Osteoblast (primary cell): ENCODE data around the gene SUCLG1. TPM values are rescaled to one million over a fixed set of nuclear protein-coding genes. Genes with fewer than 3 reads are reported as not detected.

Source experiments
- DNase-seq: peaks from one replicate; pipeline ENCODE4 v3.0.0; 2011; ENCODE audit warnings: low spot score, mixed read lengths; ENCODE audit not compliant: insufficient read length; ENCODE audit errors: missing footprints
- H2AFZ ChIP-seq: 2 replicates; pipeline ENCODE4 v1.6.0; 2011; ENCODE audit warnings: mild to moderate bottlenecking, low read length
- H3K27ac ChIP-seq: 2 replicates; pipeline ENCODE4 v1.5.1; 2011; ENCODE audit warnings: mild to moderate bottlenecking, low read depth, low read length, moderate library complexity
- H3K27me3 ChIP-seq: 2 replicates; pipeline ENCODE4 v1.6.0; 2012; ENCODE audit warnings: mild to moderate bottlenecking, control low read depth, inconsistent platforms, low read length, moderate library complexity; ENCODE audit not compliant: insufficient read depth
- H3K36me3 ChIP-seq: 2 replicates; pipeline ENCODE4 v1.5.1; 2011; ENCODE audit warnings: mild to moderate bottlenecking, low read length, control low read depth, moderate library complexity; ENCODE audit not compliant: insufficient read depth
- H3K4me1 ChIP-seq: 2 replicates; pipeline ENCODE4 v1.5.1; 2011; ENCODE audit warnings: mild to moderate bottlenecking, low read length, control low read depth, moderate library complexity; ENCODE audit not compliant: insufficient read depth
- H3K4me2 ChIP-seq: 2 replicates; pipeline ENCODE4 v1.6.0; 2011; ENCODE audit warnings: mild to moderate bottlenecking, low read length; ENCODE audit not compliant: insufficient read depth
- H3K4me3 ChIP-seq: fragments of 200-600 bp; sonication (generic); 3 replicates; pipeline ENCODE4 v1.5.1; 2012; ENCODE audit warnings: mild to moderate bottlenecking, low read length, inconsistent platforms; ENCODE audit not compliant: insufficient read depth
- H3K79me2 ChIP-seq: 2 replicates; pipeline ENCODE4 v1.6.0; 2012; ENCODE audit warnings: mild to moderate bottlenecking, low read length, control low read depth, inconsistent platforms; ENCODE audit not compliant: insufficient read depth
- H3K9me3 ChIP-seq: 2 replicates; pipeline ENCODE4 v1.5.1; 2011; ENCODE audit warnings: low read depth, low read length, control low read depth
- H4K20me1 ChIP-seq: 2 replicates; pipeline ENCODE4 v1.6.0; 2012; ENCODE audit warnings: mild to moderate bottlenecking, low read length, control low read depth; ENCODE audit not compliant: insufficient read depth
- total RNA-seq: library from RNA; depleted of rRNA; stranded (reverse); fragments of >200 nt; gene quantifications from 2 replicates; pipeline ENCODE4 v1.2.3, GENCODE V29; 2012
- TF ChIP-seq, protein P1 (sequence below): IDR thresholded peaks from 2 replicates; pipeline ENCODE4 v1.5.1; 2011; ENCODE audit warnings: mild to moderate bottlenecking, low read depth, low read length, moderate library complexity; ENCODE audit errors: extremely low read depth

The SUCLG1 gene
- total RNA-seq, 1 donor: 45.2 TPM

DNA sequence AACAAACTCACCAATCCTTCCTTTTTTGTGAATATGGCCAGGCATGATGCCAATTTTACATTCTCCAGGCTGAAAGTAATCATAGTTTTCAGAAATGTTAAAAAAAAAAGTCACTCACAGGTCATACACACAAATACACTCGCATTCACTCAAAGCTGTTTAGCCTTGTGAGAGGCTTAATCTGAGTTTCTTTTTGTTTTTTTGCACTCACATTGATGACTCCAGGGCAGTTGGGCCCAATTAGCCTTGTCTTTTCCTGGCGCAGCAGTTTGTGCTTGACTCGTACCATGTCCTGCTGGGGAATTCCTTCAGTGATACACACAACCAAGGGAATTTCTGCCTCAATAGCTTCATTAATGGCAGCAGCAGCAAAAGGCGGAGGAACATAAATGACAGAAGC lies 18.0 kb downstream of the SUCLG1 start:
- Histone ChIP-seq H3K9me3 (no peaks in the 10 kb centered on the region), H3K79me2 (peaks cover 6% of the 10 kb centered on the region), H3K27ac (no peak overlapping the region), H3K36me3 (peaks cover 24% of the 10 kb centered on the region), H3K4me2 (no peak overlapping the region), H3K4me3 (no peak overlapping the region), H4K20me1 (no peaks in the 10 kb centered on the region), H3K27me3 (no peaks in the 10 kb centered on the region), H2AFZ (no peak overlapping the region), H3K4me1 (peaks cover 1% of the 10 kb centered on the region)
- TF ChIP-seq, protein P1, sequence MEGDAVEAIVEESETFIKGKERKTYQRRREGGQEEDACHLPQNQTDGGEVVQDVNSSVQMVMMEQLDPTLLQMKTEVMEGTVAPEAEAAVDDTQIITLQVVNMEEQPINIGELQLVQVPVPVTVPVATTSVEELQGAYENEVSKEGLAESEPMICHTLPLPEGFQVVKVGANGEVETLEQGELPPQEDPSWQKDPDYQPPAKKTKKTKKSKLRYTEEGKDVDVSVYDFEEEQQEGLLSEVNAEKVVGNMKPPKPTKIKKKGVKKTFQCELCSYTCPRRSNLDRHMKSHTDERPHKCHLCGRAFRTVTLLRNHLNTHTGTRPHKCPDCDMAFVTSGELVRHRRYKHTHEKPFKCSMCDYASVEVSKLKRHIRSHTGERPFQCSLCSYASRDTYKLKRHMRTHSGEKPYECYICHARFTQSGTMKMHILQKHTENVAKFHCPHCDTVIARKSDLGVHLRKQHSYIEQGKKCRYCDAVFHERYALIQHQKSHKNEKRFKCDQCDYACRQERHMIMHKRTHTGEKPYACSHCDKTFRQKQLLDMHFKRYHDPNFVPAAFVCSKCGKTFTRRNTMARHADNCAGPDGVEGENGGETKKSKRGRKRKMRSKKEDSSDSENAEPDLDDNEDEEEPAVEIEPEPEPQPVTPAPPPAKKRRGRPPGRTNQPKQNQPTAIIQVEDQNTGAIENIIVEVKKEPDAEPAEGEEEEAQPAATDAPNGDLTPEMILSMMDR: no peak
- DNase-seq: no peak

DNA sequence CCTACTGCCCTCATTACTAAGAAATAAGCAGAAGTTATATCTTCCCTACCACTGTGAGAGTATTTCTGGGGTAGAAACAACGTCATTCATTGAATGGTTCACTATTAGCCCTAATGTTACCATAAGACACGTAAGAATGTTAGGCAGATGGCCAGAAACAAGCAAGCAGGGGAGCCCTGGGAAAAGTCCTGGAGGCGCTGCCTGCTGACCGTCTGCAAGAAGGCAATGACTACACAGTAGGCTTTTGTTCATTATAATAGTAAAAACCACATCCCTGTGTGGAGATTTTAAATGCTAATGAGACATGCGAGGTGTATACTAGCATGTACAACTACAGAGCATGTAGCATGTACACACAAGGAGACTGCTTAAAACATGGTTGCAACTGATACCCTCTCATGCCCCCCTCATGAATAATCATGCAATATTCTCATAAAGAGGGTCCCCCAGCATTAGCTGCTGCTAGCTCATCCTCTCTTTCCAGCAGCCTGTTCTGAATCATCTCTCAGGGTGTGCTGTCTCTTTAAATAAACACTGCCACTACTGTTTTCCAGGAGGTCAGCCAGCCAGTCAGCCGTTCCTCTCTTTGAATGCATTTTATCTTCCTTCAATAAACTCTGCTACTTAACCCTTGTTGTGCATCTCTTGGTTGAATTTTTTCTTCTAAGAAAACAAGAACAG lies 23.6 kb downstream of the SUCLG1 start:
- H3K4me3 ChIP-seq: no peak overlapping the region
- H3K4me1 ChIP-seq: peaks cover 5% of the 10 kb centered on the region
- no peaks in the 10 kb centered on the region for H3K9me3 ChIP-seq
- H3K79me2 ChIP-seq: no peaks in the 10 kb centered on the region
- TF ChIP-seq, protein P1: no peak
- no peak overlapping the region for H3K27ac ChIP-seq
- H4K20me1 ChIP-seq: no peaks in the 10 kb centered on the region
- no peak overlapping the region for H2AFZ ChIP-seq
- H3K27me3 ChIP-seq: no peaks in the 10 kb centered on the region
- DNase-seq: no peak
- peaks cover 36% of the 10 kb centered on the region for H3K36me3 ChIP-seq
- H3K4me2 ChIP-seq: peak overlapping the region; percentile 5

DNA sequence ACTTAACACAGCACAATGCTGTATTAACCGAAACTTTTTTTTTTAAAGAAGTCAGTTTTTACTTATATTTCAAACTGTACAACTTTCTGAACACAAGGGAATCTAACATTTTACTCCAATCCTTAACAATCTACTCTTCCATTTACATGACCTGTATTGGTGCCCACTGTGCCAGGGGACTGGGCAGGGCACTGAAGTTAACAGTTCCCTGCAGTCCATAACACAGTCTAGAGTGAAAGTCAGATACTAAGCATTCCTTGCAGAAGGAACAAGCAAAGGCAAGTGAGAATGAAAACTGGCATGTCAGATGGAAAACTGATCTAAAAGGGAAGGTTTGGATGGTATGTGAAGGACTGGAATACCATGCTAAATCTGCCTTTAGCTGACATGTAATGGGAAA lies 29.8 kb downstream of the SUCLG1 start:
- no peak overlapping the region for H3K27ac ChIP-seq
- no peaks in the 10 kb centered on the region for H3K79me2 ChIP-seq
- H3K9me3 ChIP-seq: no peaks in the 10 kb centered on the region
- no peak overlapping the region for H2AFZ ChIP-seq
- H4K20me1 ChIP-seq: no peaks in the 10 kb centered on the region
- TF ChIP-seq, protein P1: no peak
- DNase-seq: no peak
- no peak overlapping the region for H3K4me3 ChIP-seq
- H3K4me2 ChIP-seq: no peak overlapping the region
- peaks cover 10% of the 10 kb centered on the region for H3K4me1 ChIP-seq
- H3K27me3 ChIP-seq: no peaks in the 10 kb centered on the region
- peaks cover 56% of the 10 kb centered on the region for H3K36me3 ChIP-seq

DNA sequence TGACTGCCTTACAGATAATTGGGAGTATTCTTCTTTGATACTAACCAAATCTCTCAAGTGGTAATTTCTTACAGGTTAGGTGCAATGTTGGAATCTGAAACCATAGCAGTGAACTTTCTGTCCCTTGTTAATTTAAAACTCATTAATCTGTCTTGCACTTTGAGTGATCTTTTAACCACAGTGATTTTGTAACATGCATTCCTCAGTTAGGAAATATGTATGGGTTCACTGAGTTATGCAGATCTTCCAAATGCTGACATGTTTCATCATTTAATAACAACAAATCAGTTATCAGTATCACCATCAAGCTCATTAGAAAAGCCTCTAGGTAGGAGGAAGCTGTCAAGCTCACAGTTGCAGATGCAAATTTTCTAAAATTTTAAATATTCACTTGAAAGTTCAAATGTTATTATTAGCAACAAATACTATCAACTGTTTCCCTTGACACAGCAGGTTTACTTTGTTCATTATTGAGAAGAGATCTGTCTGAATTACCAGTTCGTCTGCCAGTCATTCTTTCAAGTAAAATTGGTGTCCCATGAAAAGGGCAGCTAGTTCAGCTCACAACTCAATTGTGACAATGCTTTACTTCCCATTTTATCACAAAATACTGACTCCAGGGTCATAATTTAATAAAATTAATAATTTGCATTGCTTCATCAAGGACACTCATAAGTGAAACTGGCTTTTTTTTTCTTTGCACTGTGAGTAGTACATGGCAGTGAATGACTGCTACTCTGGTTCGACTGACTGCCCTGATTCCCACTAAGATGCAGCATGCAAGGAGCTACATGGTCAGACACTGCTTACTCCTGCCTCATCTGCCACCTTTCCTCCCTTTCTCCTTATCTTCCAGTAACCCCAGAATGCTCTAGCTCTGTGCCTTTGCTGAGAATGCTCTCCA lies 31.6 kb downstream of the SUCLG1 start:
- Histone ChIP-seq H3K4me1 (peaks cover 10% of the 10 kb centered on the region), H4K20me1 (no peaks in the 10 kb centered on the region), H3K9me3 (no peaks in the 10 kb centered on the region), H3K4me2 (no peak overlapping the region), H2AFZ (no peak overlapping the region), H3K27ac (no peak overlapping the region), H3K27me3 (no peaks in the 10 kb centered on the region), H3K79me2 (no peaks in the 10 kb centered on the region), H3K36me3 (peaks cover 43% of the 10 kb centered on the region), H3K4me3 (no peak overlapping the region)
- peak; percentile 32 for DNase-seq
- TF ChIP-seq, protein P1: no peak
